HAP-1 (cell line): Measurements from ENCODE around the gene FAM234B.

Source experiments
- DNase-seq, 2 experiments: peaks; one replicate each; pipeline ENCODE4 v3.0.0-alpha.2; 2016 to 2020; ENCODE audit warnings: low spot score in 2 of 2
- H3K27me3 ChIP-seq: fragments of 250-450 bp; sonication (Bioruptor Pico); 2 replicates; pipeline ENCODE4 v1.5.1; 2020; ENCODE audit warnings: low read depth, mild to moderate bottlenecking, moderate library complexity
- H3K36me3 ChIP-seq: fragments of 250-450 bp; sonication (Bioruptor Pico); replicated peaks from 2 replicates; pipeline ENCODE4 v1.5.1; 2020; ENCODE audit warnings: mild to moderate bottlenecking
- H3K4me1 ChIP-seq: fragments of 250-450 bp; sonication (Bioruptor Pico); 2 replicates; pipeline ENCODE4 v1.5.1; 2020; ENCODE audit warnings: mild to moderate bottlenecking
- H3K4me3 ChIP-seq: fragments of 250-450 bp; sonication (Bioruptor Pico); 2 replicates; pipeline ENCODE4 v1.5.1; 2020; ENCODE audit warnings: mild to moderate bottlenecking, moderate library complexity
- H3K9me3 ChIP-seq: fragments of 250-450 bp; sonication (Bioruptor Pico); 2 replicates; pipeline ENCODE4 v1.5.1; 2020; ENCODE audit warnings: mild to moderate bottlenecking, moderate library complexity
- in situ Hi-C: fragments of 300-500 bp; cut with MboI; formaldehyde crosslinking; loops from 3 replicates; pipeline ENCODE4 v1.14.3; 2020; ENCODE audit warnings: low sequenced_read_pairs, inconsistent platforms, mixed read lengths

Gene FAM234B

GRCh38 chr12:13106666-13107065, 62.5 kb downstream of the FAM234B start:
- Histone ChIP-seq H3K4me3 (no peak overlapping the region), H3K9me3 (no peaks in the 10 kb centered on the region), H3K27me3 (no peaks in the 10 kb centered on the region), H3K4me1 (peaks cover 3% of the 10 kb centered on the region), H3K36me3 (no peaks in the 10 kb centered on the region)
- no peak for DNase-seq
- in situ Hi-C loops, result no loop called here

- no peak for DNase-seq
- no peak overlapping the region for H3K4me3 ChIP-seq
- in situ Hi-C loops, result no loop called here
- no peaks in the 10 kb centered on the region for H3K4me1 ChIP-seq
- H3K27me3 ChIP-seq, result no peaks in the 10 kb centered on the region
- no peaks in the 10 kb centered on the region for H3K9me3 ChIP-seq
- no peaks in the 10 kb centered on the region for H3K36me3 ChIP-seq
These were observed 68.8 kb downstream of the FAM234B start for GRCh38 chr12:13112968-13113367.

GRCh38 chr12:13114251-13115052, 70.3 kb downstream of the FAM234B start:
- Histone ChIP-seq H3K9me3 (no peaks in the 10 kb centered on the region), H3K4me1 (no peaks in the 10 kb centered on the region), H3K27me3 (no peaks in the 10 kb centered on the region), H3K4me3 (no peak overlapping the region), H3K36me3 (no peaks in the 10 kb centered on the region)
- in situ Hi-C loops, result no loop called here
- no peak for DNase-seq

- no peak for DNase-seq
- Histone ChIP-seq H3K9me3 (no peaks in the 10 kb centered on the region), H3K36me3 (no peaks in the 10 kb centered on the region), H3K27me3 (no peaks in the 10 kb centered on the region), H3K4me1 (no peaks in the 10 kb centered on the region), H3K4me3 (no peak overlapping the region)
- in situ Hi-C loops, result no loop called here
These were observed 72.1 kb downstream of the FAM234B start for GRCh38 chr12:13116259-13116658.

- no peak for DNase-seq
- H3K4me1 ChIP-seq, result no peaks in the 10 kb centered on the region
- no peaks in the 10 kb centered on the region for H3K9me3 ChIP-seq
These were observed 72.8 kb downstream of the FAM234B start for GRCh38 chr12:13117029-13117428.

DNA sequence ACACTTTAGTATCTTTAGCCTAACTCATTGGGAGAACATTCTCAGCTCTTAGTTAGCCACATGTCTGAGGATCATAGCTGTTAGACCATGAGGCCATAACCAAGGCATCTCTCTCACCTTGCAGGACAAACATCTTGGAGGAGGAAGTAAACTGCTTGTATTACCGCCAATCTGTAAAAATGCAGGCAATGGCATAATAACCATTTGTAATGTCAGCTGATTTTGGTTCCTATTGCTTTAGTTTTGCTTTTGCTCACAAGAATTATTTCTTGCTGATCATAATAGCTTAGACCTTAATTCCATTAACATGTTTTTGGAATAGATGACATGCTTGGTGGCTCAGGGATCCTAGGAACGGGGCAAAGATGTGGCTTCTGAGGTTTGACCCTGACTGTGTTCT, 75.6 kb downstream of the FAM234B start:
- no peak for DNase-seq
- Histone ChIP-seq H3K9me3 (no peaks in the 10 kb centered on the region), H3K36me3 (no peaks in the 10 kb centered on the region), H3K4me3 (no peak overlapping the region), H3K4me1 (peaks cover 5% of the 10 kb centered on the region), H3K27me3 (no peaks in the 10 kb centered on the region)
- in situ Hi-C loops, result no loop called here

More at GRCh38 chr12:13117029-13117428, 72.8 kb downstream of the FAM234B start:
- Histone ChIP-seq H3K36me3 (no peaks in the 10 kb centered on the region), H3K4me3 (no peak overlapping the region), H3K27me3 (no peaks in the 10 kb centered on the region)
- in situ Hi-C loops, result no loop called here

DNA sequence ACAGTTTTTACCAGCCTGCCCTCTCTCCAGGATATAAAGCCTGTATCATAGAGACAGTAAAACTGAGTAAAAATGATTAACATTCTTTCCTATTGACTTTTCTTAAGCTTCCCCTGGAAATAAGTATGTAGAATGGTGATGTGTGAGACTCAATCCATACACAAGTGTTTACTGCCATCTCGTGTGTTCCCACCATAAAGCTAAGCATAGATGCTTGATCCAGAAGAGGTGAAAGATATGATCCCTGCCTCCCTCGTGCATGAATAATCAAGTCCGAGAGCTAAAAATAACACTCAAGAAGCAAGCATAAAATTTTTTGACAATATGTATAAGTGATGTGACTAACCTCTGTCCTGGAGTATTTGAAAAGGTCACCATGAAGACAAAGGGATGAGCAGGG, 76.2 kb downstream of the FAM234B start:
- Histone ChIP-seq H3K4me3 (no peak overlapping the region), H3K36me3 (no peaks in the 10 kb centered on the region), H3K4me1 (peaks cover 11% of the 10 kb centered on the region), H3K9me3 (no peaks in the 10 kb centered on the region), H3K27me3 (no peaks in the 10 kb centered on the region)
- no peak for DNase-seq
- in situ Hi-C loops, result no loop called here

DNA sequence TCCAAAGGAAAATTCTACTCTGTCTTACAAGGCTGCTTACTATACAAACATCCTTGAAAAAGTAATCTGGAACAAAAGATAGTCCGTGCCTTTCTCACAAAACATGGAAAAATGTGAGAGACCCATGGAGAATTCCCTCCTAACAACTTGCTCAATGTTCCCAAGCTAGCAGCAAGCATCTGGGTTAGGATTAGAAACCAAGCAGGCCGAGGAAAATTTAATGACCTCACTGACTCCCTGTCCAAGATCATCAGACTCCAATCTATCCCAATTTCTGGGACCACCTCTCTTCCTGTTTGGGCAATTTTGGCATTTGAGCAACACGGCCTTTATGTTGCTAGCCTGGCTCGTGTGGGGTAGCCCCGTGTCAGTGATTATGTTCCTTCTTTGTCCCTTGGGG, 77.4 kb downstream of the FAM234B start:
- Histone ChIP-seq H3K9me3 (no peaks in the 10 kb centered on the region), H3K27me3 (no peaks in the 10 kb centered on the region), H3K36me3 (no peaks in the 10 kb centered on the region), H3K4me1 (peaks cover 23% of the 10 kb centered on the region), H3K4me3 (no peak overlapping the region)
- in situ Hi-C loops, result no loop called here
- no peak for DNase-seq

- H3K4me1 ChIP-seq, result peaks cover 48% of the 10 kb centered on the region
- DNase-seq, result peak; percentile 49 to 67
- no peaks in the 10 kb centered on the region for H3K27me3 ChIP-seq
- no peak overlapping the region for H3K4me3 ChIP-seq
- in situ Hi-C loops, result no loop called here
- H3K9me3 ChIP-seq, result no peaks in the 10 kb centered on the region
- no peaks in the 10 kb centered on the region for H3K36me3 ChIP-seq
These were observed 80.7 kb downstream of the FAM234B start for GRCh38 chr12:13124656-13125505.

- in situ Hi-C loops, result no loop called here
- Histone ChIP-seq H3K9me3 (no peaks in the 10 kb centered on the region), H3K4me3 (no peak overlapping the region), H3K4me1 (peaks cover 59% of the 10 kb centered on the region), H3K36me3 (no peaks in the 10 kb centered on the region), H3K27me3 (no peaks in the 10 kb centered on the region)
- DNase-seq, result no peak
These were observed 81.8 kb downstream of the FAM234B start for GRCh38 chr12:13125996-13126395.

DNA sequence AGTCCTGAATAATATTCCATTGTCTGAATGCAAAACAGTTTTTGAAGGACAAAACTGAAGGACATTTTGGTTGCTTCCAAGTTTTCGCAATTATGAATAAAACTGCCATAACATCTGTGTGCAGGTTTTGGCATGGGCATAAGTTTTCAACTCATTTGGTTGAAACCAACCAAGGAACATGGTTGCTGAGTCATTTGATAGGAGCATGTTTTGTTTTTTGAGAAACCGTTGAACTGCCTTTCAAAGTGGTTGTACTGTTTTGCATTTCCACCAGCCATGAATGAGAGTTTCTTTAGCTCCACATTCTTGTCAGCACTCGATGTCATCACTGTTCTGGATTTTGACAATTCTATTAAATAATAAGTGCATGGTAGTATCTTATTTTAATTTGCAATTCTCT, 82.3 kb downstream of the FAM234B start:
- DNase-seq, result no peak
- Histone ChIP-seq H3K36me3 (no peaks in the 10 kb centered on the region), H3K27me3 (no peaks in the 10 kb centered on the region), H3K9me3 (no peaks in the 10 kb centered on the region), H3K4me3 (no peak overlapping the region), H3K4me1 (peaks cover 64% of the 10 kb centered on the region)
- in situ Hi-C loops, result no loop called here

DNA sequence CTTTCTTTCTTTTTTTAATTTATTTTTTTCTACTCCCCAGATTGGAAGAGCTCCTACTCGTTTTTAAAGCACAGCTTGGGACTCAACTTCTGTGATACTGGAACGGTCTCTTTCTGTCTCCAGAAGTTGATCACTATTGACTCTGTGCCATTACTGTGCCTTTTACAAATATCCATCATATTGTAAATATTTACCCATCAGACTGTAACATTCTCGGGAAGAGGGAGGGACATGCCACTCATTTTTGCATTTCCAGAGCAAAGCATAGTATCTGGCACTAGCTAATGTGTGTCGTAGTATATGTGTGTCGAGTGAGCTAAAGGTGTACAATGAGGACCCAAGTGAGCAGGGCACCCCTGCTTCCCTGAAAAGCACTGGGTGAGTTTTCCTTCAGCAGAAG, 83.3 kb downstream of the FAM234B start:
- in situ Hi-C loops, result no loop called here
- DNase-seq, result no peak
- peaks cover 67% of the 10 kb centered on the region for H3K4me1 ChIP-seq
- H3K9me3 ChIP-seq, result no peaks in the 10 kb centered on the region
- H3K27me3 ChIP-seq, result no peaks in the 10 kb centered on the region
- no peaks in the 10 kb centered on the region for H3K36me3 ChIP-seq
- H3K4me3 ChIP-seq, result no peak overlapping the region

GRCh38 chr12:13128291-13128965, 84.2 kb downstream of the FAM234B start:
- peaks cover 67% of the 10 kb centered on the region for H3K4me1 ChIP-seq
- peak; percentile 48 to 98 for DNase-seq
- H3K9me3 ChIP-seq, result no peaks in the 10 kb centered on the region
- in situ Hi-C loops, result no loop called here
- H3K36me3 ChIP-seq, result no peaks in the 10 kb centered on the region
- no peaks in the 10 kb centered on the region for H3K27me3 ChIP-seq
- no peak overlapping the region for H3K4me3 ChIP-seq

- Histone ChIP-seq H3K4me1 (peaks cover 62% of the 10 kb centered on the region), H3K4me3 (no peak overlapping the region), H3K27me3 (no peaks in the 10 kb centered on the region), H3K36me3 (no peaks in the 10 kb centered on the region), H3K9me3 (no peaks in the 10 kb centered on the region)
- peak in 1 of 2 experiments; percentile 69 for DNase-seq
- in situ Hi-C loops, result no loop called here
These were observed 86.8 kb downstream of the FAM234B start for GRCh38 chr12:13130981-13131380.
